Measurements from ENCODE around the gene SYNE3.
"Not testable (repeated sequence)": the region's sequence is repeated elsewhere in the genome, so short reads cannot be mapped to it uniquely, and the experiment has no call there.

The SYNE3 gene

GRCh38 chr14:95526483-95527386 lies 10.3 kb upstream of the SYNE3 start:
- FAIRE-seq (no peak), DNase-seq (ENCODE audit: low spot score) (no peak)

GRCh38 chr14:95525999-95526398 lies 9.5 kb upstream of the SYNE3 start:
- no peak for DNase-seq (ENCODE audit: low spot score)
- no peak for FAIRE-seq

- FAIRE-seq (no peak), DNase-seq (ENCODE audit: low spot score) (no peak)
Observed at GRCh38 chr14:95524706-95525512, 8.5 kb upstream of the SYNE3 start.

DNA sequence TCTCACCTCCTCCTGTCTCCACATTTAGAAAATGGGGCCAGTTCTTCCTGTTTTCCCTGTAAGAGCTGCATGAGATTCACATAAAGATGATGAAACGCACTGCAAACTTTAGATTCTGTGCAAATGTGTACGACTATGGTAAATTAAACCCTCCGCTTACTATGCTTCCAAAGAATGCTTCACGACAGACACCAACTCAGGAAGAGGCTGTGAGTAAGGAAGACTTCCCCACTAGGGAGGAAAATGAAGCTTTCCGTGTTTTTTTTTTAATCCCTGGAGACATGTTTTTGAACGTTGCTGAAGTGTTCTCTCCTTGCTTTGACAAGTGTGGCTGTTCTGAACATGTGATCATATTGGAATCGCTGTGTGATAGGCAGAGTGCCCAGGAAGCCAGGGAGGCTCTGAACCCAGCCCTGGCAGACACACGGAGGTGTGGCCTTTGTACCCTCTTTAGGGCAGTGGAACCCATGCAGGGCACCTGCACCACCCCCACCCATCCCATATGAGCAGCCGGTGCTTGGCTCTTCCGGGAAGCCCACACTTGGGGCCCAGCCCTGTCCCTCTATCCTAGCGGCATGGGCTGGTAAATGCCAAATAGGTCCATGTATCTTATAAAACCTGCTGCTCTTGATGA lies 7.5 kb upstream of the SYNE3 start:
- FAIRE-seq (no peak), DNase-seq (ENCODE audit: low spot score) (no peak)

- FAIRE-seq = no peak
- no peak for DNase-seq (ENCODE audit: low spot score)
Observed at GRCh38 chr14:95523051-95523814, 6.8 kb upstream of the SYNE3 start.

DNA sequence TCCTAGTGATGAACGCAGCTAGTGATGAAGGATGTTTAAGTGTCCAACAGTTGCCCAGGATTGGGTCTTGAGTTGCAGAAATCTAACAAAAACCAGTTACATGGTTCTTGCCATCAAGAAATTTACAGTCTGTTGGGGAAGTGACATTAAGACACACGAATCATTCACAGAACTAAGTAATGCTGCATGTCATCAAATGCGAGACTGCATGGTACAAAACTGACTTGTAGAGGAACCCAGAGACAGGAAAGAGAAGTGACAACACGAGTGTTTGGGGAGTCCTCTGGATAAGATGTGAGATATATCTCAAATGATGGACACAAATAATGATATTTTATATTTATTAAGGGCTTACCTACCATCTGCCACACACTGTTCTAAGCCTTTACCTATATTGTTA lies 6.1 kb upstream of the SYNE3 start:
- no peak for FAIRE-seq

GRCh38 chr14:95522116-95522515 lies 5.7 kb upstream of the SYNE3 start:
- DNase-seq (ENCODE audit: low spot score) = no peak
- no peak for FAIRE-seq

More for the DNA sequence above, 6.1 kb upstream of the SYNE3 start:
- DNase-seq (ENCODE audit: low spot score) = no peak

GRCh38 chr14:95521001-95521400 lies 4.6 kb upstream of the SYNE3 start:
- DNase-seq (ENCODE audit: low spot score) = no peak
- no peak for FAIRE-seq

DNA sequence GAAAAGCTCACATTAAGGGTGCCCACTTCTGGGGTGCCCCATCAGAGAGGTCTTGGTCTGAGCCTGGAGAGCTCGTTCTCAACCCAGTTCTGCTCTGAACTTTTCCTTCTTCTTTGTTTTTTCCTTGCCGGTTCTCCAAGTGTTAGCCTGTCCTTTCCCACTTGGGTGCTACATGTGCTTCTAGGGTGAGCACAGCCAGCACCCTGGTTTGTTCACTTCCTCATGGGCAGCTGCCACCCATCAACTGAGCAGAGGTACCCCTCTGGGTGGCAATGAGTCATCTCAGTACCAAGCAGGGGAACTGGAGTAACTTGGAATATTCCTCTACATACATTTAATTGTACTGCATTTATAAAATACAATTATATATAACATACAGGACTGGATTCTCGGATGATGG lies 3.9 kb upstream of the SYNE3 start:
- FAIRE-seq (no peak), DNase-seq (ENCODE audit: low spot score) (no peak)

DNA sequence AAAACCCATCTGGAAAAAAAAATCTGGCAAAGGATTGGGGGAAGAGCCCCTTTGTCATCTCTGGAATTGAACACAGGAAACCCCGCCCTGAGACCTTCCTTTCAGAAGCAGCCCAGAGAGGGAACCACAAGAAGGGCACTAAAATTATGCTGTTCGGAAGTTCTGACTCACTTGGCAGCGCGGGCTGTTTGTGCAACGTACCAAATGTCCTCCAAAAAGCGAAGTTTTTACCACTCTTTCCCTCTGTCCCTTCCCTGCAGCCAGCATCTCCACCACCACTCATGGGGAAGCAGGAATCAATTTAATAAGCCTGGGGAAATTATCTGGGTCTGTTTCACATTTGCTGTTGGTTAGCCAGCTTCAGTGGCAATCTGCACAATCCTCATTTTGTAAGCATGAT lies 3.2 kb upstream of the SYNE3 start:
- no peak for FAIRE-seq
- no peak for DNase-seq (ENCODE audit: low spot score)

GRCh38 chr14:95518045-95518751 lies 1.7 kb upstream of the SYNE3 start:
- FAIRE-seq (no peak), DNase-seq (ENCODE audit: low spot score) (no peak)

GRCh38 chr14:95515596-95516552 lies 576 bp downstream of the SYNE3 start:
- FAIRE-seq = no peak
- DNase-seq (ENCODE audit: low spot score) = no peak

GRCh38 chr14:95515080-95515489 lies 1.4 kb downstream of the SYNE3 start:
- DNase-seq (ENCODE audit: low spot score) (no peak), FAIRE-seq (no peak)

- FAIRE-seq = no peak
Observed at GRCh38 chr14:95514131-95515079, 2.0 kb downstream of the SYNE3 start.

GRCh38 chr14:95513291-95513690 lies 3.2 kb downstream of the SYNE3 start:
- FAIRE-seq (no peak), DNase-seq (ENCODE audit: low spot score) (no peak)

More at GRCh38 chr14:95514131-95515079, 2.0 kb downstream of the SYNE3 start:
- no peak for DNase-seq (ENCODE audit: low spot score)

- no peak for FAIRE-seq
- no peak for DNase-seq (ENCODE audit: low spot score)
Observed at GRCh38 chr14:95511687-95512086, 4.8 kb downstream of the SYNE3 start.

DNA sequence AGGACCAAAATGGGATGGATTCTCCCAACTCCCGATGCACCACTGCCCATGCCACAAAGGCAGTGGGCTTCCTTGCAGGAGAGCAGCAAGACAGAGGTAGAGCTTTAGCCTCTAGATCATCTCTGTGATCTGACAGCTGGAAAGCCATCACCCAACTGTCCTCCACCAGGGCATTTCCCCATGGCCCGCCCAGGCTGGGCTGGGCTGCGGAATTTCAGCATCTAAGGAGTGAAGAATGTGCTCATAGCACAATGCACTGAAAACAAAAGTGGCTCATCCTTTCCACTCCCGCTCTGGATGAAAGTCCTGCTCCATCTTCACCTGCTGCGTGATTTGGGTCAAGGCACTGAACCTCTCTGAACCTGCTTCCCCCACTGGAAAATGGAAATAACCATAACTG lies 5.6 kb downstream of the SYNE3 start:
- FAIRE-seq (no peak), DNase-seq (ENCODE audit: low spot score) (no peak)

- not testable (repeated sequence) for DNase-seq (ENCODE audit: low spot score); FAIRE-seq
Observed at GRCh38 chr14:95510344-95510743, 6.1 kb downstream of the SYNE3 start.

Data from RCC 7860 (cell line).